GM21367 (cell line): Measurements from ENCODE around the gene FNDC8.
"Not testable (repeated sequence)": the region's sequence is repeated elsewhere in the genome, so short reads cannot be mapped to it uniquely, and the experiment has no call there.

ENCODE experiments used
- ATAC-seq: cut with Tn5 transposase; IDR thresholded peaks from one replicate; pipeline ENCODE4 v1.9.1; 2021; ENCODE audit not compliant: unreplicated experiment

The FNDC8 gene

GRCh38 chr17:35094902-35095301 is 26.5 kb upstream of the FNDC8 start:
- no peak for ATAC-seq

GRCh38 chr17:35095741-35096140 is 25.7 kb upstream of the FNDC8 start:
- no peak for ATAC-seq

- ATAC-seq: no peak
These were observed 23.6 kb upstream of the FNDC8 start for GRCh38 chr17:35097776-35098175.

- no peak for ATAC-seq
These were observed 21.5 kb upstream of the FNDC8 start for GRCh38 chr17:35099908-35100307.

- no peak for ATAC-seq
These were observed 20.4 kb upstream of the FNDC8 start for GRCh38 chr17:35101036-35101435.

GRCh38 chr17:35101725-35102124 is 19.7 kb upstream of the FNDC8 start:
- ATAC-seq: no peak

GRCh38 chr17:35103271-35103670 is 18.1 kb upstream of the FNDC8 start:
- ATAC-seq: no peak

- no peak for ATAC-seq
These were observed 16.5 kb upstream of the FNDC8 start for GRCh38 chr17:35104844-35105450.

GRCh38 chr17:35110791-35111190 is 10.6 kb upstream of the FNDC8 start:
- ATAC-seq: not testable (repeated sequence)

GRCh38 chr17:35116845-35117244 is 4.6 kb upstream of the FNDC8 start:
- no peak for ATAC-seq

- ATAC-seq: no peak
These were observed 3.4 kb upstream of the FNDC8 start for GRCh38 chr17:35117984-35118383.

GRCh38 chr17:35119370-35120165 is 1.8 kb upstream of the FNDC8 start, which contains the start of gene RAD51D:
Gene RAD51D, minus strand, starts transcription at chr17:35119860. Its CDS starts 247 bp downstream, at chr17:35119613.
- no peak for ATAC-seq

GRCh38 chr17:35127751-35128514 is 6.5 kb downstream of the FNDC8 start:
- ATAC-seq: no peak

- ATAC-seq: no peak
These were observed 7.9 kb downstream of the FNDC8 start for GRCh38 chr17:35129154-35129972.

- no peak for ATAC-seq
These were observed 8.5 kb downstream of the FNDC8 start for GRCh38 chr17:35129973-35130351.

- no peak for ATAC-seq
These were observed 9.0 kb downstream of the FNDC8 start for GRCh38 chr17:35130392-35130791.

GRCh38 chr17:35132099-35132498 is 10.7 kb downstream of the FNDC8 start:
- no peak for ATAC-seq

- no peak for ATAC-seq
These were observed 11.6 kb downstream of the FNDC8 start for GRCh38 chr17:35132816-35133550.

- no peak for ATAC-seq
These were observed 13.9 kb downstream of the FNDC8 start for GRCh38 chr17:35135322-35135721.

GRCh38 chr17:35138218-35138617 is 16.8 kb downstream of the FNDC8 start:
- ATAC-seq: no peak
